HEK293 (cell line): ENCODE measurements around the gene FOXK2.

ENCODE experiments used
- GFI1B ChIP-seq: fragments of 450-650 bp; formaldehyde crosslinking; IDR thresholded peaks from 2 replicates; pipeline ENCODE4 v1.5.1; 2016; ENCODE audit warnings: missing biosample characterization, missing genetic modification characterization
- GLIS2 ChIP-seq: fragments of 450-650 bp; formaldehyde crosslinking; IDR thresholded peaks from 2 replicates; pipeline ENCODE4 v1.5.1; 2016; ENCODE audit warnings: missing biosample characterization, missing genetic modification characterization
- KLF16 ChIP-seq: fragments of 450-650 bp; formaldehyde crosslinking; IDR thresholded peaks from 2 replicates; pipeline ENCODE4 v1.5.1; 2017; ENCODE audit warnings: missing biosample characterization, missing genetic modification characterization
- OSR2 ChIP-seq: fragments of 450-650 bp; formaldehyde crosslinking; IDR thresholded peaks from 2 replicates; pipeline ENCODE4 v1.5.1; 2016; ENCODE audit warnings: missing biosample characterization, missing genetic modification characterization
- SCRT1 ChIP-seq: fragments of 450-650 bp; formaldehyde crosslinking; IDR thresholded peaks from 2 replicates; pipeline ENCODE4 v1.5.1; 2016; ENCODE audit warnings: missing biosample characterization, missing genetic modification characterization, borderline replicate concordance
- SCRT2 ChIP-seq: fragments of 450-650 bp; formaldehyde crosslinking; IDR thresholded peaks from 2 replicates; pipeline ENCODE4 v1.5.1; 2016; ENCODE audit warnings: missing biosample characterization, missing genetic modification characterization
- SP7 ChIP-seq: fragments of 450-650 bp; formaldehyde crosslinking; IDR thresholded peaks from 2 replicates; pipeline ENCODE4 v1.5.1; 2016; ENCODE audit warnings: missing biosample characterization, missing genetic modification characterization
- ZBTB17 ChIP-seq: fragments of 450-650 bp; formaldehyde crosslinking; IDR thresholded peaks from 2 replicates; pipeline ENCODE4 v1.5.1; 2016; ENCODE audit warnings: missing biosample characterization, missing genetic modification characterization
- ZBTB21 ChIP-seq: fragments of 450-650 bp; formaldehyde crosslinking; IDR thresholded peaks from 2 replicates; pipeline ENCODE4 v1.5.1; 2017; ENCODE audit warnings: missing biosample characterization, missing genetic modification characterization
- ZIC2 ChIP-seq: fragments of 450-650 bp; formaldehyde crosslinking; IDR thresholded peaks from 2 replicates; pipeline ENCODE4 v1.5.1; 2016; ENCODE audit warnings: missing biosample characterization, missing genetic modification characterization
- ZNF223 ChIP-seq: fragments of 450-650 bp; formaldehyde crosslinking; IDR thresholded peaks from 2 replicates; pipeline ENCODE4 v1.5.1; 2016; ENCODE audit warnings: missing biosample characterization, missing genetic modification characterization
- ZNF324 ChIP-seq: fragments of 450-650 bp; formaldehyde crosslinking; IDR thresholded peaks from 2 replicates; pipeline ENCODE4 v1.5.1; 2016; ENCODE audit warnings: missing biosample characterization, missing genetic modification characterization
- ZNF391 ChIP-seq: fragments of 450-650 bp; formaldehyde crosslinking; IDR thresholded peaks from 2 replicates; pipeline ENCODE4 v1.5.1; 2016; ENCODE audit warnings: low read depth, missing biosample characterization, missing genetic modification characterization, borderline replicate concordance
- ZNF423 ChIP-seq: fragments of 450-650 bp; formaldehyde crosslinking; IDR thresholded peaks from 2 replicates; pipeline ENCODE4 v1.5.1; 2016; ENCODE audit warnings: missing biosample characterization, missing genetic modification characterization
- ZNF510 ChIP-seq: fragments of 450-650 bp; formaldehyde crosslinking; IDR thresholded peaks from 2 replicates; pipeline ENCODE4 v1.5.1; 2018; ENCODE audit warnings: mild to moderate bottlenecking, missing genetic modification characterization, missing biosample characterization; ENCODE audit not compliant: insufficient replicate concordance
- ZNF558 ChIP-seq: fragments of 450-650 bp; formaldehyde crosslinking; IDR thresholded peaks from 2 replicates; pipeline ENCODE4 v1.5.1; 2016; ENCODE audit warnings: missing biosample characterization, missing genetic modification characterization
- TF ChIP-seq, protein P1 (sequence below): fragments of 450-650 bp; formaldehyde crosslinking; IDR thresholded peaks from 2 replicates; pipeline ENCODE4 v1.5.1; 2017; ENCODE audit warnings: missing biosample characterization, missing genetic modification characterization
- TF ChIP-seq, protein P2 (sequence below): fragments of 450-650 bp; formaldehyde crosslinking; IDR thresholded peaks from 2 replicates; pipeline ENCODE4 v1.5.1; 2016; ENCODE audit warnings: missing biosample characterization, missing genetic modification characterization
- TF ChIP-seq, protein P3 (sequence below): fragments of 450-650 bp; formaldehyde crosslinking; IDR thresholded peaks from 2 replicates; pipeline ENCODE4 v1.5.1; 2017; ENCODE audit warnings: missing biosample characterization, missing genetic modification characterization
- TF ChIP-seq, protein P4 (sequence below): fragments of 450-650 bp; formaldehyde crosslinking; IDR thresholded peaks from 2 replicates; pipeline ENCODE4 v1.5.1; 2016; ENCODE audit warnings: missing biosample characterization, missing genetic modification characterization
- TF ChIP-seq, protein P5 (sequence below): fragments of 450-650 bp; formaldehyde crosslinking; IDR thresholded peaks from 2 replicates; pipeline ENCODE4 v1.5.1; 2016; ENCODE audit warnings: missing biosample characterization, missing genetic modification characterization
- TF ChIP-seq, protein P6 (sequence below): fragments of 450-650 bp; formaldehyde crosslinking; optimal IDR thresholded peaks from 2 replicates; pipeline ENCODE3; 2016; ENCODE audit warnings: missing biosample characterization, mild to moderate bottlenecking, missing genetic modification characterization
- TF ChIP-seq, protein P7 (sequence below): IDR thresholded peaks from 2 replicates; pipeline ENCODE4 v1.6.1; 2011; ENCODE audit warnings: mild to moderate bottlenecking, low read depth, low read length, borderline replicate concordance

Gene FOXK2

DNA sequence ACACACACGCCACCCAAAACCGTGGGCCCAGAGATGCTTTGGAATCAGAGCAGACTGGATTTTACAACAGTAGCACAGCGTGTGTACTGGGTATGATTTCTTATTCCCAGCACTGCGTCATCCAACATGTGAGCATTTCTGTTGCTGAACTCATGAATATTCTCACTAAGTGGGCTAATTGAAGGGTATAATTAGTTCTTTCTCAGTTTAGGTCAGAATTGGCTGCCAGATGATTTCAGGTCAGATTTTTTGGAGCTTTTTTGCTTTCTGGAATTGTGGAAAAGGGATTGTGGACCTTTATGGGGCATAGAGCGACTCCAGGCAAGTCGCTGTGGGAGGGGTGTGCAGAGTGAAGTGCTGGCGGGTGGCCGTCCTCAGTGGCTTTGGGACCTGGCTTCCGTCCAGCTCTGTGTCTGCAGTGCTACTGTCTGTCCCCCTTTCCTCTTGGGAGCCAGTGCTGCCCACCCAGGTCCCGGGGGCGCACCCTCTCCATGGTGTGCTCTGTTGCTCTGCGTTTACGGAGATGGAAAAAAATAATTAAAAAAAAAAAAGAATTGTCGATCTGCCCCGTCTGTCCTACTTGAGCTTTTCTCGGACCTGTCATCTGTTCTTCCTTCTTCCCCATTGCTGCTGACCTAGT, 25.0 kb downstream of the FOXK2 start (continued):
- TF ChIP-seq ZNF324 (tag by site-specific recombination), result 0 out of 2 replicates have a peak, but pooled peaks have one; percentile 38
- peak; percentile 63; the same call in 1 of the 2 replicates for TF ChIP-seq ZBTB17 (tag by site-specific recombination)
- TF ChIP-seq ZNF223 (tag by site-specific recombination), result no peak
- TF ChIP-seq, protein P1, sequence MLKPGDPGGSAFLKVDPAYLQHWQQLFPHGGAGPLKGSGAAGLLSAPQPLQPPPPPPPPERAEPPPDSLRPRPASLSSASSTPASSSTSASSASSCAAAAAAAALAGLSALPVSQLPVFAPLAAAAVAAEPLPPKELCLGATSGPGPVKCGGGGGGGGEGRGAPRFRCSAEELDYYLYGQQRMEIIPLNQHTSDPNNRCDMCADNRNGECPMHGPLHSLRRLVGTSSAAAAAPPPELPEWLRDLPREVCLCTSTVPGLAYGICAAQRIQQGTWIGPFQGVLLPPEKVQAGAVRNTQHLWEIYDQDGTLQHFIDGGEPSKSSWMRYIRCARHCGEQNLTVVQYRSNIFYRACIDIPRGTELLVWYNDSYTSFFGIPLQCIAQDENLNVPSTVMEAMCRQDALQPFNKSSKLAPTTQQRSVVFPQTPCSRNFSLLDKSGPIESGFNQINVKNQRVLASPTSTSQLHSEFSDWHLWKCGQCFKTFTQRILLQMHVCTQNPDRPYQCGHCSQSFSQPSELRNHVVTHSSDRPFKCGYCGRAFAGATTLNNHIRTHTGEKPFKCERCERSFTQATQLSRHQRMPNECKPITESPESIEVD (tag by site-specific recombination), result peak; percentile 82
- peak; percentile 73 for TF ChIP-seq SP7 (tag by site-specific recombination)
- TF ChIP-seq, protein P2, sequence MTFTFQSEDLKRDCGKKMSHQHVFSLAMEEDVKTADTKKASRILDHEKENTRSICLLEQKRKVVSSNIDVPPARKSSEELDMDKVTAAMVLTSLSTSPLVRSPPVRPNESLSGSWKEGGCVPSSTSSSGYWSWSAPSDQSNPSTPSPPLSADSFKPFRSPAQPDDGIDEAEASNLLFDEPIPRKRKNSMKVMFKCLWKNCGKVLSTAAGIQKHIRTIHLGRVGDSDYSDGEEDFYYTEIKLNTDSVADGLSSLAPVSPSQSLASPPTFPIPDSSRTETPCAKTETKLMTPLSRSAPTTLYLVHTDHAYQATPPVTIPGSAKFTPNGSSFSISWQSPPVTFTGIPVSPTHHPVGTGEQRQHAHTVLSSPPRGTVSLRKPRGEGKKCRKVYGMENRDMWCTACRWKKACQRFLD (tag by site-specific recombination), result no peak
- TF ChIP-seq, protein P3, sequence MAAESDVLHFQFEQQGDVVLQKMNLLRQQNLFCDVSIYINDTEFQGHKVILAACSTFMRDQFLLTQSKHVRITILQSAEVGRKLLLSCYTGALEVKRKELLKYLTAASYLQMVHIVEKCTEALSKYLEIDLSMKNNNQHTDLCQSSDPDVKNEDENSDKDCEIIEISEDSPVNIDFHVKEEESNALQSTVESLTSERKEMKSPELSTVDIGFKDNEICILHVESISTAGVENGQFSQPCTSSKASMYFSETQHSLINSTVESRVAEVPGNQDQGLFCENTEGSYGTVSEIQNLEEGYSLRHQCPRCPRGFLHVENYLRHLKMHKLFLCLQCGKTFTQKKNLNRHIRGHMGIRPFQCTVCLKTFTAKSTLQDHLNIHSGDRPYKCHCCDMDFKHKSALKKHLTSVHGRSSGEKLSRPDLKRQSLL (tag by site-specific recombination), result peak; percentile 64; the same call in 1 of the 2 replicates
- TF ChIP-seq, protein P4, sequence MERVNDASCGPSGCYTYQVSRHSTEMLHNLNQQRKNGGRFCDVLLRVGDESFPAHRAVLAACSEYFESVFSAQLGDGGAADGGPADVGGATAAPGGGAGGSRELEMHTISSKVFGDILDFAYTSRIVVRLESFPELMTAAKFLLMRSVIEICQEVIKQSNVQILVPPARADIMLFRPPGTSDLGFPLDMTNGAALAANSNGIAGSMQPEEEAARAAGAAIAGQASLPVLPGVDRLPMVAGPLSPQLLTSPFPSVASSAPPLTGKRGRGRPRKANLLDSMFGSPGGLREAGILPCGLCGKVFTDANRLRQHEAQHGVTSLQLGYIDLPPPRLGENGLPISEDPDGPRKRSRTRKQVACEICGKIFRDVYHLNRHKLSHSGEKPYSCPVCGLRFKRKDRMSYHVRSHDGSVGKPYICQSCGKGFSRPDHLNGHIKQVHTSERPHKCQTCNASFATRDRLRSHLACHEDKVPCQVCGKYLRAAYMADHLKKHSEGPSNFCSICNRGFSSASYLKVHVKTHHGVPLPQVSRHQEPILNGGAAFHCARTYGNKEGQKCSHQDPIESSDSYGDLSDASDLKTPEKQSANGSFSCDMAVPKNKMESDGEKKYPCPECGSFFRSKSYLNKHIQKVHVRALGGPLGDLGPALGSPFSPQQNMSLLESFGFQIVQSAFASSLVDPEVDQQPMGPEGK (tag by site-specific recombination), result peak; percentile 63
- TF ChIP-seq, protein P5, sequence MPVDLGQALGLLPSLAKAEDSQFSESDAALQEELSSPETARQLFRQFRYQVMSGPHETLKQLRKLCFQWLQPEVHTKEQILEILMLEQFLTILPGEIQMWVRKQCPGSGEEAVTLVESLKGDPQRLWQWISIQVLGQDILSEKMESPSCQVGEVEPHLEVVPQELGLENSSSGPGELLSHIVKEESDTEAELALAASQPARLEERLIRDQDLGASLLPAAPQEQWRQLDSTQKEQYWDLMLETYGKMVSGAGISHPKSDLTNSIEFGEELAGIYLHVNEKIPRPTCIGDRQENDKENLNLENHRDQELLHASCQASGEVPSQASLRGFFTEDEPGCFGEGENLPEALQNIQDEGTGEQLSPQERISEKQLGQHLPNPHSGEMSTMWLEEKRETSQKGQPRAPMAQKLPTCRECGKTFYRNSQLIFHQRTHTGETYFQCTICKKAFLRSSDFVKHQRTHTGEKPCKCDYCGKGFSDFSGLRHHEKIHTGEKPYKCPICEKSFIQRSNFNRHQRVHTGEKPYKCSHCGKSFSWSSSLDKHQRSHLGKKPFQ (tag by site-specific recombination), result 0 out of 2 replicates have a peak, but pooled peaks have one; percentile 40
- TF ChIP-seq ZIC2, result peak; percentile 58
- TF ChIP-seq, protein P6, sequence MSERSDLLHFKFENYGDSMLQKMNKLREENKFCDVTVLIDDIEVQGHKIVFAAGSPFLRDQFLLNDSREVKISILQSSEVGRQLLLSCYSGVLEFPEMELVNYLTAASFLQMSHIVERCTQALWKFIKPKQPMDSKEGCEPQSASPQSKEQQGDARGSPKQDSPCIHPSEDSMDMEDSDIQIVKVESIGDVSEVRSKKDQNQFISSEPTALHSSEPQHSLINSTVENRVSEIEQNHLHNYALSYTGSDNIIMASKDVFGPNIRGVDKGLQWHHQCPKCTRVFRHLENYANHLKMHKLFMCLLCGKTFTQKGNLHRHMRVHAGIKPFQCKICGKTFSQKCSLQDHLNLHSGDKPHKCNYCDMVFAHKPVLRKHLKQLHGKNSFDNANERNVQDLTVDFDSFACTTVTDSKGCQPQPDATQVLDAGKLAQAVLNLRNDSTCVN (tag by site-specific recombination), result peak; percentile 21
- 0 out of 2 replicates have a peak, but pooled peaks have one; percentile 18 for TF ChIP-seq ZNF558
- TF ChIP-seq, protein P7, sequence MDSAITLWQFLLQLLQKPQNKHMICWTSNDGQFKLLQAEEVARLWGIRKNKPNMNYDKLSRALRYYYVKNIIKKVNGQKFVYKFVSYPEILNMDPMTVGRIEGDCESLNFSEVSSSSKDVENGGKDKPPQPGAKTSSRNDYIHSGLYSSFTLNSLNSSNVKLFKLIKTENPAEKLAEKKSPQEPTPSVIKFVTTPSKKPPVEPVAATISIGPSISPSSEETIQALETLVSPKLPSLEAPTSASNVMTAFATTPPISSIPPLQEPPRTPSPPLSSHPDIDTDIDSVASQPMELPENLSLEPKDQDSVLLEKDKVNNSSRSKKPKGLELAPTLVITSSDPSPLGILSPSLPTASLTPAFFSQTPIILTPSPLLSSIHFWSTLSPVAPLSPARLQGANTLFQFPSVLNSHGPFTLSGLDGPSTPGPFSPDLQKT, result no peak
- TF ChIP-seq SCRT2, result no peak
- TF ChIP-seq ZBTB21, result no peak; the same call in 1 of the 2 replicates
- no peak for TF ChIP-seq ZNF391
- TF ChIP-seq KLF16 (tag by site-specific recombination), result 0 out of 2 replicates have a peak, but pooled peaks have one; percentile 47
- no peak for TF ChIP-seq ZNF510 (tag by site-specific recombination)
- TF ChIP-seq ZNF423, result peak; percentile 64
- TF ChIP-seq GLIS2 (tag by site-specific recombination), result peak; percentile 42; the same call in 1 of the 2 replicates
- peak; percentile 77; the same call in 1 of the 2 replicates for TF ChIP-seq GFI1B (tag by site-specific recombination)
- TF ChIP-seq OSR2 (tag by site-specific recombination), result peak; percentile 59
- no peak for TF ChIP-seq SCRT1 (tag by site-specific recombination)
- TF ChIP-seq, all 188 proteins: peak for 20
